GM21381 (cell line): ENCODE data around the gene COQ8A.

Experiments used
- ATAC-seq: cut with Tn5 transposase; IDR thresholded peaks from one replicate; pipeline ENCODE4 v1.9.1; 2021; ENCODE audit warnings: mild to moderate bottlenecking, moderate library complexity; ENCODE audit not compliant: unreplicated experiment

The COQ8A gene

DNA sequence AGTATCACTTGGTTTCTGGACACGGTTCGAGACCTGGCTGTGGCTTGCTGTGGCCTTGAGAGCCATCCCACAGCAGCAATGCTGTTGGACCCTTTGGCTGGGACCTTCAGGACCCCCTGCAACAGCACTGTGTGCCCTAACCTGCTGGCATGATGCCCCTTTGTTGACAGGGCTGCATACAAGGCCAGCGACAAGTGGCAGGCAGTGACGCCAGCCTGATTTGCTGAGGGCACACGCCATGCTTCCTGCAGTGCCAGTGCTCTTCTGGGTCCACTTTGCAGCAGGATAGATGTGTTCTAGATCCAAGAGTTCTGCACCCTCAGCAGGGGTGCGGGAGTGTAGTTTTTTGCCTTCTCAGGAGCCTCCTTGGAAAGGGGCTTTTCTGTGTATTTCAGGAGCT is 32.8 kb downstream of the COQ8A start:
- no peak for ATAC-seq

DNA sequence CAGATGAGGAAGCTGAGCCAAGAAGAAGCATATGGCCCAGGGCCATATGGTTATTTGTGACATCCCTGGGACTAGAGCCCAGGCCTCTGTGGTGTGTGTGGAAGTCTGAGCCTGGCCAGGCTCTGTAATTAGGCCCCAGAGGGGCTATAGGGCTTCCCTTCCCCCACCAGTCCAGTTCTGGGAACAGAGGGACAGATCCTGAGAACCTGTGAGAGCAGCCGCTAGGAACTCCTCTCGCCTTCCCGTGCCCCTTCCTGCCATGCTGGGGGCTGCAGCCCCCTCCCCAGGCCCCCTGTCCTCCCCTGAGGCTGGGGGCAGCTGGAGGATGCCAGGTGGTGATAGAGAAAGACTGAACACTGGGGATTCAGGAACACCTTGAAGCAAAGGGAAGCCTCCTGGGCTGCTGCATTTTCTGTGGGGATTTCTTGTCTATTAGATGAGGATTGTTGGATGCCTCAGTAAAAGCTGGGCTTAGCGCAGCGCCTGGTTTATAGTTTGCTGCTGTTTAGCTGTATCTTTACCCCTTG is 33.3 kb downstream of the COQ8A start:
- ATAC-seq: no peak

DNA sequence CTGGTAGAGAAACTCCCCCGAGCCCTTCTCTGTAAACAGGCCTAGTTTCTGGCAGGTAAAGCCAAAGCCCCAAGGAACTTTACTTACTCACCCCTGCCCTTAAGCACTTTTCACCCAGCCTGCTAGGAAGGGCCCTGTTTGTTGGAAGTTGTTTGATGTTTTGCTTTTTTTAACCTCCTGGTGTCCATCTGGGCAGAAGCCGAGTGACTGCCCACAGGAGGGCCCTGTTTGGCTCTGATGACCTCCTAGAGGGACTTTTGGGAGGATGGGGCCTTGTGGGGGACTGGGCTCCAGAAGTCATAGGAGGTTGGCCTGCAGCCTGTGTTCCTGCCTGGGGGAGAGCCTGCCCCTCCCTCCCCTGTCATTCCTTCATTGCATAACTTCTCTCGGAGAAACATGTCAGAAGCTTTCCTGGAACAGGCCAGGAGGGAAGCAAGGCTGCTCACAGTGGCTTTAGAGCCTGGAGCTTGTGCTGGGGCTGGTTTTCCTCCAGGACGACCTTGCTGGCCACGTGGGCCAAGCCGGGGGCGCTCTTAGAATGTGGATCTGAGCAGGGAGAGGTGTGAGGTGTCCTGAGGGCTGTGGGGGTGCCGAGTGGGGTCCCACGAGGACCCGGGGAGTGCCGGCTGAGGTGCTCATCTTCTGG is 33.9 kb downstream of the COQ8A start:
- no peak for ATAC-seq

DNA sequence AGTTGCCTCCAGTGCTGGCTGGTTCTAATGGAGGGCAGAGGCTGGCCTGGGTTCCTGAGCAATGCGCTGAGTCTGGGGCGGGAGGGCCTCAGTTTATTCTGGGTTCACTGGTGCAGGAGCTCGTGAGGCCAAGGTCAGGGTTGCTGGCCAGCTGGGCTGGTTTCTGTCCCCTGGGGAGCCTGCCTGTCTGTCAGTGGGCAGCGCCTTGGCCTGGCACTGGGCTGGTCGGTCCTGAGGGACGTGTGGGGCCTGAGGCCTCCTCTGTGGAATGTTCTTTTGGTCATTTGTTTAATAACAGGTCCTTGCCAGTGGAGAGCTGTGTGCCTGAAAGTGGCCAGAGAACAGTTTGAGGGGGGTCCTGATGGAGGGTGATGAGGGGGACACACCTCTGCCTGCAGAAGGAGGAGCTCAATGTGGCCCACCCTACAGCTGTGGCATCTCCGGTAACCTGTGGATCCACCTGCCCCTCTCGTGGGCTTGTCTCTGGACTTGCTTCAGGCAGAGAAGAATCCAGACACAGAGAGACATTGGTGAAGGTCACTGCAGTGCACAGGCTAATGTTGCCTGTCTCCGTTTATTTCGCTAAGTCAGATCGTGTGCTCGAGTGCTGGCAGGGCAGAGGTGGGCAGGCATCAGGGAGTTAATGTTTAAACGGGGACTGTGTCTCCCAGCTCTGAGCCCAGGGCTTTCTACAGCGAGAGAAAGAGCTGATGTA is 34.6 kb downstream of the COQ8A start:
- no peak for ATAC-seq

DNA sequence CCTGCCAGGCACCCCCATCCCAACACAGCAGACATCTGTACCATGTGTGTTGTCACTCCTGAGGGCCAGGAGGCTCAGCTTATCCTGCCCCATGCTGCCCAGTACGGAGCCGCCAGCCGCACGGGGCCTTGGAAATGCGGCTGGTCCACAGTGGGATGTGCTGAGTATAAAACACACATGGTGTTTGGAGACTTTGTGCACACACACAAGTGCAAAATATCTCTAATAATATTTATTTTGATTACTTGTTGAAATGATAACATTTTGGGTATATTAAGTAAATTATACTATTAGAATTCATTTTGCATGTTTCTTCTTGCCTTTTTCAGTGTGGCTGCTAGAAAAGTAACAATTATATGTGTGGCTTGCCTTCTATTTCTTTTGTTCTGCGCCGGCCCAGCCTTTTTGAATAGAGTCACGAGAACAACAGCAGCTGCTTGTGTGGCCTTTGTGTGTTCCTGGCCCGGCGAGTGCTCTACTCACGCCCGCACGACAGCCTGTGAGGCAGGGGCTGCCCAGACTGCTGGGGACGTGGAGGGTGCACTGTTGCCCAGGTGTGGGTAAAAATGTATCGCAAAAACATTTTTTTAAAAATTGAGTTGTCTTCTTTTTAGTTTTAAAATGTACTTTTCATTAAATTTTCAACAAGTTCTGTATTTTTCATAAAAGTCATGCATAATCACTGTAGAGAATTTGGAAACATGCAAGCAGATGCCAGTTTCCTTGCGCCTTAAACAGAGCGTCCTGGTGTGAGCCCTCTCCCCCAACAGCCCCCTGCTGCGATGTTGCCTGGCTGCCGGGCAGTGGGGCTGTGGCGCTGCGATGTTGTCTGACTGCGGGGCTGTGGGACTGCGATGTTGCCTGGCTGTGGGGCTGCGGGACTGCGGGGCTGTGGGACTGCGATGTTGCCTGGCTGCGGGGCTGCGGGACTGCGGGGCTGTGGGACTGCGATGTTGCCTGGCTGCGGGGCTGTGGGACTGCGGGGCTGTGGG is 35.5 kb downstream of the COQ8A start:
- no peak for ATAC-seq

DNA sequence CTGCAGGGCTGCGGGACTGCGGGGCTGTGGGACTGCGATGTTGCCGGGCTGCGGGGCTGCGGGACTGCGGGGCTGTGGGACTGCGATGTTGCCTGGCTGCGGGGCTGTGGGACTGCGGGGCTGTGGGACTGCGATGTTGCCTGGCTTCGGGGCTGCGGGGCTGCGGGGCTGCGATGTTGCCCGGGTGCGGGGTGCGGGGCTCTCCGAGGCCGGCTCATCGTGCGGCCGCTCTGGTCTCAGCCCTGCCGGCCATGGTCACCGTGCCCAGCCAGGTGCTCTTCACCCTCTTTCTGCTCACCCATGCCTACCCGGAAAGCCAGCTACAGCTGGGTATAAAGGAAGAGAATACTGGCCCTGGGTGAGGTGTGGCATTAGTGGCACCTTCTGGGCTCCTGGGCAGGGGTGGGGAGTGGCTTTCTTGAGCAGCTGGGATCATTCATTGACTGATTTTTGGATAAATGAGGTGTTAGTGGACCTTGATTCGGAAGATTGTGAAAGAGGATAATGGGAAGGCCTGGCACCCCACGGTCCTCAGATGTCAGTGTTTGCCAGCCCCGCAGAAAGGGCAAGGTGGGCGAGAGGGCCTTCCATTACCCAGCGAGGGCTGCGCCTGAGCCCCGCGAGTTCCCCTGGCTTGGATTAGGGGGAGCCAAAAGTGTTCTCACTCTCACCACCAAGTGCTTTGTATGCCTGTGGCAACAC is 36.3 kb downstream of the COQ8A start:
- ATAC-seq: no peak

DNA sequence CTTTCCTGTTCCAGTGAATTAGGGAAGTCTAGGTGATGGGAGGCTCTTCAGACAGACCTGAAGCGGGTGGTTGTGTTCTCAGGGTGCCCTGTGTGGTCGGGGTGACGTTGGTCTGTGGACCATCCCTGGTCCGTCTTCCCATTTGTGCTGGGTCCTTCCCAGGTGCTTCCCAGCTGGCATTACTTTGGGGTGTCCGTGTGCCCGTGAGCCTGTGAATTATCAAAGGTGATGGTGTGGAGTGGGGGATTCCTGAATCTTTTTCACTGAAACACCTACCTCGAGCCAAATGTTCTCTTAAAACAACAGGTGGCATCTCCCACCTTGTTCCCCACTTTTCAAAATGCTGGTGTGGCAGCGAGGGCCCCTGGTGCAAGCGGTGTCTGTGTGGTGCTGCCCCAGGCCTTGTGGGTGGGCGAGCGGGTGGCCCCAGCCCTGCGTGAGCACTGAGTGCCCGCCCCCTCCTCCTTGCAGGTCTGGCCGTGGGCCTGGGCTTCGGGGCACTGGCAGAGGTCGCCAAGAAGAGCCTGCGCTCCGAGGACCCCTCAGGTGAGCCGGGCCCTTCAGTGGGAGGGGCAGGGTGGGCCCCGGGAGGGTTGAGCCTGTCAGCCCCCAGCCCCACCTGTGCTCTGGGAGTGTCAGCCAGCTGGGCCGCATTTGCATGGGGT is 37.0 kb downstream of the COQ8A start:
- ATAC-seq: no peak

DNA sequence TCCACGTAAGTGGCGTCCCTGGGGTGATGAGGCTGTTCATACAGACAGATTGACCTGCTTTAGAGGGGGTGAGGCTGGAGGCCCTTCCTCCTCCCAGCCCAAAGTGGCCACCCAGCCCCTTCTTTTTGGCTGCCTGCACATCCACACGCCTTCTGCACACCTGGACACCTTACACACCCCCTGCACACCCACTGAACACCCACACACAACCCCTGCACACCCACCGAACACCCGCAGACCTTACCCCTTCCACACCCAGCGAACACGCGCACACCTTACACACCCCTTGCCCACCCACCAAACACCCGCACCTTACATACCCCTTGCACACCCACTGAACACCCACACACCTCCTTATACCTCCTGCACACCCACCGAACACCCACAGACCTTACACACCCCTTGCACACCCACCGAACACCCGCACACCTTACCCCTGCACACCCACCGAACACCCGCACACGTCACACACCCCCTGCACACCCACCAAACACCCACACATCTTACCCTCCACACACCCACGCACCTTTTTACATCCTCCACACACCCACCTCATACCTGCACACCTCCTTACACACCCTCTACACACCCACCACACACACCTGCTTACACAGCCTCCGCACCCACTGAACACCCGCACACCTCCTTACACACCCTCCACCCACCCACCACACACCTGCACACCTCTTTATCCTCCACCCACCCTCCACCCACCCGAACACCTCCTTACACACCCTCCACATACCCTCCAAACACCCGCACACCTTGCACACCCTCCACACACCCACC is 37.7 kb downstream of the COQ8A start:
- no peak for ATAC-seq

DNA sequence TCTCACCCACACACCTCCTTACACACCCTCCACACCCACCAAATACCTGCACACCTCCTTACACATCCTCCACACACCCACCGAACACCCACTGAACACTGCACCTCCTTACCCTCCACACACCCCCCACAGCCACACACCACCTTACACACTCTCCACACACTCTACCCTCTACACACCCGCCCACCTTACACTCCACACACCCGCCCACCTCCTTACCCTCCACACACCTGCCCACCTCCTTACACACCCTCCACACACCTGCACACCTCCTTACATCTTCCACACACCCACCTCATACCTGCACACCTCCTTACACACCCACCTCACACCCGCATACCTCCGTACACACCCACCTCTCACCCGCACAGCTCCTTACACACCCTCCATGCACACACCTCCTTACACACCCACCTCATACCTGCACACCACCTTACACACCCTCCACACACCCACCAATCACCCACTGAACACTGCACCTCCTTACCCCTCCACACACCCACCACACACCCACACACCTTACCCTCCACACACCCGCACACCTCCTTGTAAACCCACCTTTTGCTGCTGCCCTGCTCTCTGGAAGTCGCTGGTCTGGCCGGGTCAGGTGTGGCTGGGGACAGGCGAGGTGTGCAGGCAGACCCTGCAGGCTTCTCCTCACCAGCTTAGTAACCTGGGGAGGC is 38.5 kb downstream of the COQ8A start:
- ATAC-seq: no peak

DNA sequence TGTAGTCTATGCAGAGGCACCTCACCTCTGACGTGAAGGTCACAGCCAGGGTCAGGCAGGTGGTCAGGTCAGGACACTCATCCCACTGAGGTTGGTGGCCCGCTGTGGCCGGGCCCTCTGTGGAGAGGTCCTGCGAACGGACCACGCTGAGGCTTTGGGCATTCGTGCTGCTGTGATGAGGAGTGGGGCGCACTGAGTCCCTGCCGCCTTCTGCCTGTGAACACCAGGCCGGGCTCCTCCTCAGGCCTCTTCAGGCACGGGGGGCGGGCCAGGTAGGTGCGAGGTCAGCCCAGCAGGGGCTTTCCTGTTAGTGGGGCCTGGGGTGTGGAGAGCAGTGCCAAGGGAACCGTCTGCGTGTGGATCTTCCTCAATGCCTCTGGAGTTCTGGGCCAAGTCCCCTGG is 39.0 kb downstream of the COQ8A start:
- ATAC-seq: no peak

DNA sequence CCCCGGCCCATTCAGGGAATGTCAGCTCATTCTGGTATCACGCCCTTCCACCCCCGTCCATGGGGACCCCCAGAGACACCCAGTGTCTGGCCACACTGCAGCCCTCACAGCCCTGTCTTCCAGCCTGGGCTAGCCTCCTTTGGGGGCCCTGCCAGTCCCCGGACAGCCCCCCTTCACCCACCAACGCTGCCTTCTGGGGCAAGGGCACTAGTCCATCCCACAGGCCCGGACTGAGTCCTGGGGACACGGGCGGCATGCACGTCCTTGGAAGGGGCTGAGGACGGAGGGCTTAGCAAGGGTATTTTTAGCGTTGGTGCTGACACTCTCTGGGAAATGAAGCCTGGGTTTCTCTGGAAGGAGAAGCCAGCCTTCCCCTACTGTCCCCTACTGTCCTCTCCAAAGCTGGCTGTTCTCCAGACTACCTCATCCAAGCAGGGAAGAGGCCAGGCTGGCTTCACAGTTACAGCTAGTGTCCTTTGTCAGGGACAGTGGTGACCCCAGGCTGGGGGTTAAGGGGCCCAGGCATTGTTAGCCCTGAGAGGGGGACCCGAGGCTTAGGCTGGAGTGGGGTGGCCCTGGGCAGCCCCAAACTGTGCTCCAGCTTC is 39.5 kb downstream of the COQ8A start:
- no peak for ATAC-seq

DNA sequence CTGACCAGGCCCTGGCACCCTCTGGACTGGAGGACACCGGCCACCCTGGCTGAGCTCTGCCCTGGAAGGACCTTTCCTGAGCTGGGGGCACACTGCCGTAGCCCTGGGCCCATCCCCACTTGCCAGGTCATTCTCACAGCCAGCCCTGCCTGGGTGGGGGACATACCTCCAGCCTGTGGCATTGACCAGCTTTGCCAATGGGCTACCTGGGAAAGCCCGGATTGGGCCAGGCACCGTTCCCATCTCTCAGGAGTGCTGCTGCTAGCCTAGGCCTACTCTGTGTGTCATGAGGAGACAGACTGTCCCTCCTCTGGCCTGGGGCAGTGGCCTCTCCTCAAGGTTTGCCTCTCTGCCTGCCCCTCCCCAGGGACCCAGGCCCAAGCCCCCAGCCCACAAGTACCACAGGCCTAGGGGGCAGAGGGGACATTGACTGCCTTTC is 40.0 kb downstream of the COQ8A start:
- ATAC-seq: no peak

DNA sequence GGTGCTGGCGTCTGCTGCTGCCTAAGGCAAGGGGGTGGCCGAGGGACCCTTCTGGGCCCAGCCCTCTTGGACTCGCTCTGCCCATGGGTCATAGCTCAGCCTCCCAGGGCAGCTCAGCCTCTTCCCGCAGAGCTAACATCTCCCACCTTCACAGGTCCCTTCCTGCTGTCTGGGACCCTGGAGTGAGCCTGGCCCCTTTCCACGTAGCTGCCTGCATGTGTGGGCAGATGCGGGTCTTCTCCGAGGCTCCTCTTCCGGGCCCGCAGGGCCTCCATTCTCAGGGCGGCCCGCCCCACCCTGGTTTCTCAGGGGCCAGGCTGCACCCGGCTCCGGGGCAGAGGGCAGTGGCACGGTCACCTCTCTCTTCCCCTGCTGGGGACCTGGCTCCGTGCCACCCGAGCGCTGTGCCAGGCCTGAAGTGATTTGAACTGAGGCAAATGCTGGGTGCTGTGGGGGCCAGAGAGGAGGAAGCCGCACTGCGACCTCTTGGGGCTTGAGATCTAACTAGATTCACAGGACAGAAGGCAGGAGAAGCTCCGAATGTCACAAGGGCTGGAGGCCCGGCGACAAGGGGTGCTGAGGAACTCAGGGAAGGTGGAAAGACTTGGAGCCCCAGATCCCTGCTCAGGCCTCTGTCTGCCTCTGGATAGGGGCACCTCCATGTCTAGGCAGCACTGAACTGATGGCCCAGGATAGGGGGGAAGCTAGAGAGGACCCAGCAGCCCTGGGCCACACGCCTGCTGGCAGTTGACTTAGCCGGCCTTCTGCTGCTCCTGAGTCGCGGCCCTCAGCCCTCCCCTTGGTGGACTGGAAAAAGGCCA is 40.7 kb downstream of the COQ8A start:
- ATAC-seq: no peak

DNA sequence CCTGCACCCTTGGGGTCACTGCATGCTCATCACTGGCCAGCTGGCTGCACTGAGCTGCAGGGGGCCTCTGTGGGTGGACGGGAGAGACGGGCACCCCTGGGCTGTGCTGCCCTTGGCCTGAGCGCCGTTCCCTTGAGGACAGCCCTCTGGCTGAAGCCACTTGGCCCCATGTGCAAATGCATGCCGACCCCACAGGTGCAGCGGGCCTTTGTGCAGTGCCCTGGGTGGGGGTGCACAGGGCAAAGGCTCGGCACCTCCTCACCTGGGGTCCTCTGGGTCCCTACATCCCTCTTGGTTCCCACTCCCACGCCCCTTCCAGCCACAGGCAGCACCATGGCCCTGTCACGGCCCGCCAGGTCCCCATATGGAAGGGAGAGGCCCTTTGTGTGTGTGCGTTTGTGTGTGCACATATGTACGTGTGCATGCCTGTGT is 41.3 kb downstream of the COQ8A start:
- ATAC-seq: no peak

DNA sequence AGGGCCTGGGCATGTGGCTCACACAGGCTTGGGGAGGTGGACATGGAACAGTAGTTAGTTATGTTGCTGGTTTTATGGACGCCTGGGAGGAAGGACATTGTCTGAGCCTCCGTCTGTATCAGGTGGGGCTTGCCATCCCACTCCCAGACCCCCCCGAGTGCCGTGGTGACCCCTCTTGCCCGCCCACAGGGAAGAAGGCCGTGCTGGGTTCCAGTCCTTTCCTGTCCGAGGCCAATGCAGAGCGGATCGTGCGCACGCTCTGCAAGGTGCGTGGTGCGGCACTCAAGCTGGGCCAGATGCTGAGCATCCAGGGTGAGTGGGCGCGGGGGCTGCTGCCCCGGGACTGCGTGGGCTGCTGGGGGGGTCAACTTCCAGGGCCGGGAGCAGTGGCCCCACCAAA is 41.7 kb downstream of the COQ8A start:
- no peak for ATAC-seq

DNA sequence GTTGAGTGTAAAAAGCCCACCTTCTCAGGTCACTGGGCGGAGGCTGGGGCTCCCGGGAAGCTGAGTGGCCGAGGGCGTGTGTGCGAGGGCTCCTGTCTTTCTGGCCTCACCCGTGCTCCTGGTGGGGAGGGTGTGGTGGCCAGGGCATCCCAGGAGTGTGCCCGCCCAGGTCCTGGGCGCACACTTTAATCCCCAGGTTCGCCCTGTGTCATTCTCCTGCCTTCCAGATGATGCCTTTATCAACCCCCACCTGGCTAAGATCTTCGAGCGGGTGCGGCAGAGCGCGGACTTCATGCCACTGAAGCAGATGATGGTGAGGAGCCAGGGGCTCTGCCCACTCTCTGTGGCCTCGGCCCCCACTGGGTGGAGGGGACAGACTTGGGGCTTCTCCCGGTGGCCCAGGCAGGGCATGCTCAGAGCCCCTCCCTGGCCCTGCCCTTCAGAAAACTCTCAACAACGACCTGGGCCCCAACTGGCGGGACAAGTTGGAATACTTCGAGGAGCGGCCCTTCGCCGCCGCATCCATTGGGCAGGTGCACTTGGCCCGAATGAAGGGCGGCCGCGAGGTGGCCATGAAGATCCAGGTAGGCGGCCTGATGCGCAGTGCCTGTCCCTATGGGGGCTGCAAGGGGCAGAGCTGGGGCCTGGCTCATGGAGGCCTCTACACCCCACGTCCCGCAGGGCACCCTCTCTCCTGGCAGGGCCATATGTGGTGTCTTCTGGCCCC is 42.5 kb downstream of the COQ8A start:
- no peak for ATAC-seq
